ENCODE results near the gene ARHGEF3. TPM values are rescaled to one million over a fixed set of nuclear protein-coding genes. Genes with fewer than 3 reads are reported as not detected.

The ARHGEF3 gene
- polyA plus RNA-seq (2014; cell fraction: cytosol; rRNA removed), result 2.7 and 5.7 TPM in 2 replicates
- polyA plus RNA-seq (2014; cell fraction: nucleus; rRNA removed), result 3.4 and 4.6 TPM in 2 replicates

GRCh38 chr3:56801662-56802377 is at the start of gene ARHGEF3:
TSS of gene ARHGEF3 (minus strand) at chr3:56801949. CDS start at chr3:56801798, 151 bp downstream.
- peak; percentile 76 for DNase-seq (ENCODE audit: low spot score)

GRCh38 chr3:56849698-56850097 is 47.9 kb upstream of the ARHGEF3 start:
- DNase-seq (ENCODE audit: low spot score), result no peak

- peak; percentile 15 for DNase-seq (ENCODE audit: low spot score)
Observed at GRCh38 chr3:56845505-56845904, 43.8 kb upstream of the ARHGEF3 start.

GRCh38 chr3:56844536-56844935 is 42.8 kb upstream of the ARHGEF3 start:
- no peak for DNase-seq (ENCODE audit: low spot score)

- peak; percentile 53 for DNase-seq (ENCODE audit: low spot score)
Observed at GRCh38 chr3:56839784-56840715, 38.3 kb upstream of the ARHGEF3 start.

GRCh38 chr3:56838448-56838847 is 36.7 kb upstream of the ARHGEF3 start:
- DNase-seq (ENCODE audit: low spot score), result no peak

GRCh38 chr3:56837196-56837955 is 35.6 kb upstream of the ARHGEF3 start:
- no peak for DNase-seq (ENCODE audit: low spot score)

- DNase-seq (ENCODE audit: low spot score), result no peak
Observed at GRCh38 chr3:56836276-56837163, 34.8 kb upstream of the ARHGEF3 start.

GRCh38 chr3:56835650-56836227 is 34.0 kb upstream of the ARHGEF3 start:
- DNase-seq (ENCODE audit: low spot score), result no peak

- DNase-seq (ENCODE audit: low spot score), result no peak
Observed at GRCh38 chr3:56833536-56833935, 31.8 kb upstream of the ARHGEF3 start.

GRCh38 chr3:56833022-56833421 is 31.3 kb upstream of the ARHGEF3 start:
- DNase-seq (ENCODE audit: low spot score), result no peak

- no peak for DNase-seq (ENCODE audit: low spot score)
Observed at GRCh38 chr3:56831572-56831971, 29.8 kb upstream of the ARHGEF3 start.

- no peak for DNase-seq (ENCODE audit: low spot score)
Observed at GRCh38 chr3:56830884-56831283, 29.1 kb upstream of the ARHGEF3 start.

GRCh38 chr3:56829533-56829932 is 27.8 kb upstream of the ARHGEF3 start:
- no peak for DNase-seq (ENCODE audit: low spot score)

- no peak for DNase-seq (ENCODE audit: low spot score)
Observed at GRCh38 chr3:56826831-56827722, 25.3 kb upstream of the ARHGEF3 start.

GRCh38 chr3:56825567-56826438 is 24.1 kb upstream of the ARHGEF3 start:
- no peak for DNase-seq (ENCODE audit: low spot score)

GRCh38 chr3:56823984-56824703 is 22.4 kb upstream of the ARHGEF3 start:
- DNase-seq (ENCODE audit: low spot score), result no peak

Measured in SK-N-DZ (cell line).